DND-41 (cell line): ENCODE data around the gene DRD1.
"Not testable (repeated sequence)": the region's sequence is repeated elsewhere in the genome, so short reads cannot be mapped to it uniquely, and the experiment has no call there.

ENCODE experiments used
- ATAC-seq: fragments of 200-7000 bp; cut with Tn5 transposase; 3 replicates; pipeline ENCODE4 v1.9.1; 2021; ENCODE audit warnings: low read depth; ENCODE audit not compliant: insufficient read depth
- DNase-seq: peaks from one replicate; pipeline ENCODE4 v3.0.0-alpha.2; 2020
- H2AFZ ChIP-seq: 2 replicates; pipeline ENCODE4 v1.6.0; 2012; ENCODE audit warnings: low read depth, low read length
- H3K27ac ChIP-seq: 2 replicates; pipeline ENCODE4 v1.5.1; 2012; ENCODE audit warnings: low read length, inconsistent platforms
- H3K27me3 ChIP-seq: fragments of 200-600 bp; sonication (generic); 2 replicates; pipeline ENCODE4 v1.6.0; 2012; ENCODE audit warnings: low read length, mild to moderate bottlenecking, inconsistent platforms; ENCODE audit not compliant: insufficient read depth, poor library complexity
- H3K36me3 ChIP-seq: 2 replicates; pipeline ENCODE4 v1.5.1; 2012; ENCODE audit warnings: low read length, inconsistent platforms; ENCODE audit not compliant: insufficient read depth
- H3K4me1 ChIP-seq: 2 replicates; pipeline ENCODE4 v1.5.1; 2012; ENCODE audit warnings: mild to moderate bottlenecking, low read length; ENCODE audit not compliant: insufficient read depth
- H3K4me2 ChIP-seq: 2 replicates; pipeline ENCODE4 v1.6.0; 2012; ENCODE audit warnings: mild to moderate bottlenecking, moderate library complexity, low read length, inconsistent platforms; ENCODE audit not compliant: insufficient read depth
- H3K4me3 ChIP-seq, 2 experiments: fragments of 200-600 bp in 1 of 2; shearing (Covaris generic) in 1 of 2; 2 replicates each; pipeline ENCODE4 v1.5.1; 2012 to 2016; ENCODE audit warnings: inconsistent platforms in 2 of 2, low read length in 2 of 2, mild to moderate bottlenecking in 2 of 2, low read depth in 1 of 2, moderate library complexity in 1 of 2
- H3K79me2 ChIP-seq: 2 replicates; pipeline ENCODE4 v1.6.0; 2012; ENCODE audit warnings: low read length, inconsistent platforms; ENCODE audit not compliant: insufficient read depth
- H3K9ac ChIP-seq: 2 replicates; pipeline ENCODE4 v1.6.0; 2012; ENCODE audit warnings: low read depth, mild to moderate bottlenecking, inconsistent platforms, low read length, moderate library complexity
- H3K9me3 ChIP-seq: 2 replicates; pipeline ENCODE4 v1.5.1; 2012; ENCODE audit warnings: low read length, moderate library complexity, mild to moderate bottlenecking, inconsistent platforms; ENCODE audit not compliant: insufficient read depth, severe bottlenecking
- H4K20me1 ChIP-seq: 2 replicates; pipeline ENCODE4 v1.6.0; 2012; ENCODE audit warnings: low read length; ENCODE audit not compliant: insufficient read depth
- CTCF ChIP-seq: IDR thresholded peaks from 2 replicates; pipeline ENCODE4 v1.5.1; 2012; ENCODE audit warnings: borderline replicate concordance, low read length, moderate library complexity, mild to moderate bottlenecking; ENCODE audit not compliant: poor library complexity, severe bottlenecking; ENCODE audit errors: extremely low read depth
- EZH2 ChIP-seq: IDR thresholded peaks from 3 replicates; pipeline ENCODE4 v1.6.1; 2012; ENCODE audit warnings: borderline replicate concordance, low read depth, mild to moderate bottlenecking, moderate library complexity, low read length, inconsistent platforms; ENCODE audit not compliant: severe bottlenecking

DRD1 gene

GRCh38 chr5:175427762-175428161 lies 16.2 kb downstream of the DRD1 start:
- no peak overlapping the region for H2AFZ ChIP-seq
- H3K4me3 ChIP-seq = no peak overlapping the region
- H3K36me3 ChIP-seq = no peaks in the 10 kb centered on the region
- no peak overlapping the region for H3K27ac ChIP-seq
- H3K4me1 ChIP-seq = no peaks in the 10 kb centered on the region
- H3K9ac ChIP-seq = no peak overlapping the region
- DNase-seq = no peak
- no peaks in the 10 kb centered on the region for H3K9me3 ChIP-seq
- no peak for ATAC-seq
- TF ChIP-seq EZH2 = no peak
- no peak for TF ChIP-seq CTCF
- H4K20me1 ChIP-seq = no peaks in the 10 kb centered on the region
- H3K4me2 ChIP-seq = no peak overlapping the region
- no peaks in the 10 kb centered on the region for H3K79me2 ChIP-seq
- no peaks in the 10 kb centered on the region for H3K27me3 ChIP-seq

- H3K27ac ChIP-seq, H3K9ac ChIP-seq, H3K4me3 ChIP-seq, H3K79me2 ChIP-seq, H3K4me2 ChIP-seq, DNase-seq, ATAC-seq, H3K36me3 ChIP-seq, H3K9me3 ChIP-seq, H3K27me3 ChIP-seq, H3K4me1 ChIP-seq, H4K20me1 ChIP-seq, H2AFZ ChIP-seq: not testable (repeated sequence)
Observed at GRCh38 chr5:175424594-175424993, 19.4 kb downstream of the DRD1 start.

GRCh38 chr5:175422058-175422457 lies 21.9 kb downstream of the DRD1 start:
- DNase-seq (no peak), ATAC-seq (no peak)
- Histone ChIP-seq H3K79me2 (no peaks in the 10 kb centered on the region), H2AFZ (no peak overlapping the region), H3K9me3 (no peaks in the 10 kb centered on the region), H3K36me3 (no peaks in the 10 kb centered on the region), H3K9ac (no peak overlapping the region), H3K27me3 (no peaks in the 10 kb centered on the region), H3K4me2 (no peak overlapping the region), H3K4me3 (no peak overlapping the region), H3K4me1 (no peaks in the 10 kb centered on the region), H3K27ac (no peak overlapping the region), H4K20me1 (no peaks in the 10 kb centered on the region)
- TF ChIP-seq EZH2 (no peak), CTCF (no peak)

- Histone ChIP-seq H3K79me2 (no peaks in the 10 kb centered on the region), H3K4me3 (no peak overlapping the region), H3K36me3 (no peaks in the 10 kb centered on the region), H3K9ac (no peak overlapping the region), H2AFZ (no peak overlapping the region), H3K4me1 (no peaks in the 10 kb centered on the region), H3K9me3 (no peaks in the 10 kb centered on the region), H3K4me2 (no peak overlapping the region), H4K20me1 (no peaks in the 10 kb centered on the region), H3K27ac (no peak overlapping the region), H3K27me3 (no peaks in the 10 kb centered on the region)
- ATAC-seq (no peak), DNase-seq (no peak)
- TF ChIP-seq EZH2 (no peak), CTCF (no peak)
Observed at GRCh38 chr5:175420383-175420782, 23.6 kb downstream of the DRD1 start.
